NB4 (cell line): ENCODE measurements around the gene EXOC6B.

ENCODE experiments used
- DNase-seq: peaks from one replicate; pipeline ENCODE4 v3.0.0; 2010; ENCODE audit warnings: low read depth
- H3K4me3 ChIP-seq: one replicate; pipeline ENCODE4 v1.5.1; 2011; ENCODE audit warnings: mild to moderate bottlenecking, low read depth, low read length, moderate library complexity
- CTCF ChIP-seq: IDR thresholded peaks from one replicate; pipeline ENCODE4 v1.5.1; 2012; ENCODE audit warnings: low read depth, low read length
- MAX ChIP-seq: IDR thresholded peaks from 2 replicates; pipeline ENCODE4 v1.6.1; 2011; ENCODE audit warnings: low read depth, low read length
- MYC ChIP-seq: IDR thresholded peaks from 2 replicates; pipeline ENCODE4 v1.6.1; 2011; ENCODE audit warnings: low read depth, low read length
- POLR2A ChIP-seq: IDR thresholded peaks from 2 replicates; pipeline ENCODE4 v1.6.1; 2011; ENCODE audit warnings: mild to moderate bottlenecking; ENCODE audit not compliant: insufficient read length; ENCODE audit errors: extremely low read depth

Gene EXOC6B

GRCh38 chr2:72388263-72388662 is 437.6 kb downstream of the EXOC6B start:
- no peak for TF ChIP-seq MAX
- TF ChIP-seq CTCF, result no peak
- no peak for TF ChIP-seq POLR2A
- H3K4me3 ChIP-seq, result no peak overlapping the region
- DNase-seq, result no peak

- no peak for DNase-seq
- no peak for TF ChIP-seq POLR2A
- H3K4me3 ChIP-seq, result no peak overlapping the region
Measured at GRCh38 chr2:72386288-72386687, 439.5 kb downstream of the EXOC6B start.

- DNase-seq, result no peak
- no peak for TF ChIP-seq MYC
- TF ChIP-seq CTCF, result no peak
- no peak for TF ChIP-seq POLR2A
- no peak overlapping the region for H3K4me3 ChIP-seq
Measured at GRCh38 chr2:72378753-72379348, 447.0 kb downstream of the EXOC6B start.

- no peak for DNase-seq
- no peak for TF ChIP-seq MAX
- no peak for TF ChIP-seq POLR2A
- TF ChIP-seq MYC, result no peak
- no peak for TF ChIP-seq CTCF
- no peak overlapping the region for H3K4me3 ChIP-seq
Measured at GRCh38 chr2:72367530-72368225, 458.2 kb downstream of the EXOC6B start.

- DNase-seq, result no peak
- no peak for TF ChIP-seq POLR2A
- no peak for TF ChIP-seq MAX
- TF ChIP-seq CTCF, result no peak
- no peak for TF ChIP-seq MYC
- H3K4me3 ChIP-seq, result no peak overlapping the region
Measured at GRCh38 chr2:72363406-72363805, 462.4 kb downstream of the EXOC6B start.

- H3K4me3 ChIP-seq, result no peak overlapping the region
- TF ChIP-seq MYC, result no peak
- no peak for TF ChIP-seq MAX
- TF ChIP-seq CTCF, result no peak
- no peak for TF ChIP-seq POLR2A
- no peak for DNase-seq
Measured at GRCh38 chr2:72362733-72363132, 463.1 kb downstream of the EXOC6B start.
